ENCODE measurements around the gene ZSWIM4. TPM values are rescaled to one million over a fixed set of nuclear protein-coding genes. Genes with fewer than 3 reads are reported as not detected.
A peak's percentile ranks its signal among the peaks of the same experiment; 100 is the strongest.
"Not testable (repeated sequence)": the region's sequence is repeated elsewhere in the genome, so short reads cannot be mapped to it uniquely, and the experiment has no call there.

The ZSWIM4 gene
- total and polyA plus RNA-seq, 4 experiments from 2014 or later = 0.33 to 6.6 (median 4.0) TPM

DNA sequence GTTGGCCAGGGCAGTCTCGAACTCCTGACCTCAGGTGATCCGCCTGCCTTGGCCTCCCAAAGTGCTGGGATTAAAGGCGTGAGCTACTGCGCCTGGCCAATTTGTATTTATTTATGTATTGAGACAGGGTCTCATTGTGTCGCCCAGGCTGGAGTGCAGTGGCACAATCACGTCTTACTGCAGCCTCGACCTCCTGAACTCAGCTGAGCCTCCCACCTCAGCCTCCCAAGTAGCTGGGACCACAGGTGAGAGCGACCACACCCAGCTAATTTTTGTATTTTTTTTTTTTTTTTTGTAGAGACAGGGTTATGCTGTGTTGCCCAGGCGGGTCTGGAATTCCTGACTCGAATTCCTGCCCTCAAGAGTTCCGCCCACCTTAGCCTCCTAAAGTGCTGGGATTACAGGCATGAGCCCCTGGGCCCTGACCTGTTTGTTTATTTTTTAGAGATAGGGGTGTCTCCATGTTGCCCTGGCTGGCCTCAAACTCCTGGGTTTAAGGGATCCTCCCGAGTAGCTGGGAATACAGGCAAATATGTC, 57.0 kb downstream of the ZSWIM4 start:
- H3K4me3 ChIP-seq (ENCODE audit: low read length in 2 of 2); H3K27ac ChIP-seq (ENCODE audit: low read depth, low read length); H3K27me3 Mint-ChIP-seq; H3K36me3 Mint-ChIP-seq; H3K36me3 ChIP-seq (ENCODE audit: insufficient read depth, low read length); intact Hi-C loops (cut with micrococcal nuclease); H3K9me3 Mint-ChIP-seq; H3K4me3 Mint-ChIP-seq; H3K27me3 ChIP-seq (ENCODE audit: insufficient read depth, low read length); DNase-seq; H3K9me3 ChIP-seq (ENCODE audit: control insufficient read depth in 1 of 2, low read length in 2 of 2): not testable (repeated sequence)
- peaks cover 26% of the 10 kb centered on the region for H3K4me1 ChIP-seq (ENCODE audit: insufficient read depth, low read length)
- POLR2A ChIA-PET (ENCODE audit: partially characterized antibody) = interaction anchor here (1.2 to 7.9 kb wide), 3 partner anchors 10 to 62 kb away, joined by 3 to 204 read pairs (median 5); no protein-coding TSS in a partner anchor
- CTCF ChIA-PET (ENCODE audit: partially characterized antibody) = interaction anchor here (0.7 to 6.2 kb wide), 7 partner anchors 10 to 70 kb away, joined by 3 to 46 read pairs (median 6); no protein-coding TSS in a partner anchor
- H3K27ac Mint-ChIP-seq = peak overlapping the region in 2 of 7 donors; percentile 64 to 100
- peaks cover 12 to 28% (median 19%) of the 10 kb centered on the region in 4 donors for H3K4me1 Mint-ChIP-seq

DNA sequence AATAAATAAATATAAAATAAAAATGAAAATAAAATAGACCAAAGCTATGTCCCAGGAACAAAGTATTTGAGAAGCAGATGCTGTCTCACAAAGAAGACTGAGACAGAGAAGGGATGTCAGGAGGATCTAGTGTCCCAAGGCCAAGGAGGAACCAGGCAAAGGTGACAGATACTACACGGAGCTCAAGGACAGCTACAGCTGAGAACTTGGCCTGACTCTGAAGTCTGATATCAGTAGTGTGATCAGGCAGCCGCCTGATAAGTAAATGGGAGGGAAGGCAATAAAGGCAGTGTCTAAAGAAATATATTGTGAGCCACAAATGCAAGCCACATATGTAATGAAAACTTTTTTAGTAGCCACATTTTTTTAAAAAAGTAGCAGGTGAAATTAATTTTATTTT, 61.3 kb downstream of the ZSWIM4 start:
- POLR2A ChIA-PET (ENCODE audit: partially characterized antibody) = interaction anchor here (0.6 to 1.7 kb wide), 4 partner anchors 10 to 82 kb away, joined by 3 to 10 read pairs (median 4); partner anchors contain the start of gene C19orf53
- CTCF ChIA-PET (ENCODE audit: partially characterized antibody) = interaction anchor here (1.0 to 2.3 kb wide), 2 partner anchors 9 to 72 kb away, joined by 4 to 8 read pairs; no protein-coding TSS in a partner anchor
- no peaks in the 10 kb centered on the region for H3K9me3 ChIP-seq (ENCODE audit: control insufficient read depth in 1 of 2, low read length in 2 of 2)
- H3K4me1 ChIP-seq (ENCODE audit: insufficient read depth, low read length) = peaks cover 6% of the 10 kb centered on the region
- H3K27ac ChIP-seq (ENCODE audit: low read depth, low read length) = no peak overlapping the region
- peaks cover 0 to under 1% of the 10 kb centered on the region in 2 donors for H3K36me3 Mint-ChIP-seq
- no peaks in the 10 kb centered on the region for H3K36me3 ChIP-seq (ENCODE audit: insufficient read depth, low read length)
- DNase-seq = no peak
- no peak overlapping the region for H3K4me3 Mint-ChIP-seq
- intact Hi-C loops (cut with micrococcal nuclease) = no loop called here
- no peak overlapping the region for H3K4me3 ChIP-seq (ENCODE audit: low read length in 2 of 2)
- no peaks in the 10 kb centered on the region for H3K27me3 Mint-ChIP-seq
- H3K27ac Mint-ChIP-seq = peak overlapping the region in 4 of 7 donors; percentile 47 to 75 (median 70)
- H3K27me3 ChIP-seq (ENCODE audit: insufficient read depth, low read length) = no peaks in the 10 kb centered on the region
- H3K4me1 Mint-ChIP-seq = peaks cover 4 to 16% (median 10%) of the 10 kb centered on the region in 4 donors
- no peaks in the 10 kb centered on the region for H3K9me3 Mint-ChIP-seq

DNA sequence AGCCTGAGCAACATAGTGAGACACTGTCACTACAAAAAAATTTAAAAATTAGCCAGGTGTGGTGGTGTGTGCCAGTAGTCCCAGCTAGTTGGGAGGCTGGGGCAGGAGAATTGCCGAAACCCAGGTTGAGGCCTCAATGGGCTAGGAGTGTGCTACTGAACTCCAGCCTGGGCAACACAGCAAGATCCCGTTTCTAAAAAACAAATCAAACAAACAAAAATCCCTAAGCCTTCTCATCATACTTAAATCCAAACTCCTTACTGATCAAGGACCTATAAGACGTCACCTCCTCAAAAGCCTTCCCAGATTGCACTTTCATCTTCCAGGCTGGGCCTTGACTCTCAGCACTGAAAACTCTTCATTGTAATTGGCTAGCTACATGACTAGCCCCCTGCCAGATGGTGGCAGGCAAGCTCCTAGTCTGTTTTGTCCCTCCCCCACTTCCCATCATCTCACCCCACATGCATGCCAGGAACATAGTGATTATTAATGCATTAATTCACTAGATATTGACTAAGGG, 64.2 kb downstream of the ZSWIM4 start:
- H3K27ac Mint-ChIP-seq = peak overlapping the region in 5 of 7 donors; percentile 24 to 83 (median 53)
- peaks cover 0 to 3% (median 0%) of the 10 kb centered on the region in 8 donors for H3K9me3 Mint-ChIP-seq
- Histone ChIP-seq H3K27me3 (ENCODE audit: insufficient read depth, low read length) (peaks cover 8% of the 10 kb centered on the region), H3K36me3 (ENCODE audit: insufficient read depth, low read length) (no peaks in the 10 kb centered on the region), H3K4me1 (ENCODE audit: insufficient read depth, low read length) (peaks cover 23% of the 10 kb centered on the region), H3K4me3 (ENCODE audit: low read length in 2 of 2) (no peak overlapping the region), H3K9me3 (ENCODE audit: control insufficient read depth in 1 of 2, low read length in 2 of 2) (no peaks in the 10 kb centered on the region), H3K27ac (ENCODE audit: low read depth, low read length) (no peak overlapping the region)
- H3K4me3 Mint-ChIP-seq = peak overlapping the region in 2 of 8 donors; percentile 22 to 32
- H3K4me1 Mint-ChIP-seq = peaks cover 14 to 42% (median 28%) of the 10 kb centered on the region in 4 donors
- intact Hi-C loops (cut with micrococcal nuclease) = no loop called here
- peaks cover 6 to 12% of the 10 kb centered on the region in 2 donors for H3K27me3 Mint-ChIP-seq
- ChIA-PET POLR2A (ENCODE audit: partially characterized antibody) (interaction anchor here (0.8 to 10.0 kb wide), 4 partner anchors 11 to 148 kb away, joined by 3 to 153 read pairs (median 106); no protein-coding TSS in a partner anchor), CTCF (ENCODE audit: partially characterized antibody) (interaction anchor here (0.9 to 7.1 kb wide), 4 partner anchors 10 to 73 kb away, joined by 3 to 307 read pairs (median 4); no protein-coding TSS in a partner anchor)
- no peak for DNase-seq
- peaks cover 0 to 8% of the 10 kb centered on the region in 2 donors for H3K36me3 Mint-ChIP-seq

DNA sequence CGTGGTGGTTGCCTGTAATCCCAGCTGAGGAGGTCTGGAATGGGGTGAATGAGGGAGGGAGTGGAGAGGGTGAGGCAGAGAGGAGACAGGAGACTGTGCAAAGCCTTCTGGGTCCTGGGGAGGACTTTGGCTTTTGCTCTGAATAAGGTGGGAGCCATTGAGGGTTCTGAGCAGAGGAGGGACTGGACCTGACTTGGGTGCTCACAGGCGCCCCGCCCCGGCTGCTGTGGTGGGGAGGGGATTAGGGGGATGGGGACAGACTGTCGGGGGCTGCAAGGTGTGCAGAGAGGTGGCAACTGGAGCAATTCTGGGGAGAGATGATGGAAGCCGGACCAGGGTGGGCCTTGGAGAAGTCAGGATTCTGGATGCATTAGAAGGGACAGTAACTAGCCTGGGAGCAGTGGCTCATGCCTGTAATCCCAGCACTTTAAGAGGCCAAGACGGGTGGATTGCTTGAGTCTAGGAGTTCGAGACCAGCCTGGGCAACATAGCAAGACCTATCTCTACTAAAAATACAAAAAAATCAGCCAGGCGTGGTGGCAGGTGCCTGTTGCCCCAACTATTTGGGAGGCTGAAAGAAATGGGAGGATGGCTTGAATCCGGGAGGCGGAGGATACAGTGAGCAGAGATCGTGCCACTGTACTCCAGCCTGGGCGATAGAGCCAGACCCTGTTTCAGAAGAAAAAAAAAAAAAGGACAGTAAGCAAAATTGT, 65.6 kb downstream of the ZSWIM4 start:
- H3K4me3 ChIP-seq (ENCODE audit: low read length in 2 of 2) = no peak overlapping the region
- Mint-ChIP-seq H3K4me3 (peak overlapping the region; percentile 51 to 98 (median 95)), H3K4me1 (peaks cover 18 to 45% (median 32%) of the 10 kb centered on the region in 4 donors), H3K27me3 (peaks cover 9 to 14% of the 10 kb centered on the region in 2 donors), H3K9me3 (peaks cover 0 to 4% (median 0%) of the 10 kb centered on the region in 8 donors), H3K27ac (peak overlapping the region; percentile 98 to 100 (median 100)), H3K36me3 (peaks cover 0 to 9% of the 10 kb centered on the region in 2 donors)
- DNase-seq = no peak
- peaks cover 9% of the 10 kb centered on the region for H3K27me3 ChIP-seq (ENCODE audit: insufficient read depth, low read length)
- H3K27ac ChIP-seq (ENCODE audit: low read depth, low read length) = peak overlapping the region; percentile 96
- H3K9me3 ChIP-seq (ENCODE audit: control insufficient read depth in 1 of 2, low read length in 2 of 2) = no peaks in the 10 kb centered on the region
- H3K4me1 ChIP-seq (ENCODE audit: insufficient read depth, low read length) = peaks cover 28% of the 10 kb centered on the region
- CTCF ChIA-PET (ENCODE audit: partially characterized antibody) = interaction anchor here (0.6 to 7.1 kb wide), 12 partner anchors 9 to 972 kb away, joined by 3 to 307 read pairs (median 15); partner anchors contain the start of genes C19orf53 and ZSWIM4
- intact Hi-C loops (cut with micrococcal nuclease) = no loop called here
- POLR2A ChIA-PET (ENCODE audit: partially characterized antibody) = interaction anchor here (1.5 to 10.0 kb wide), 8 partner anchors 12 to 276 kb away, joined by 3 to 153 read pairs (median 26); partner anchors contain the start of genes C19orf53, MRI1 and ZSWIM4
- H3K36me3 ChIP-seq (ENCODE audit: insufficient read depth, low read length) = no peaks in the 10 kb centered on the region

DNA sequence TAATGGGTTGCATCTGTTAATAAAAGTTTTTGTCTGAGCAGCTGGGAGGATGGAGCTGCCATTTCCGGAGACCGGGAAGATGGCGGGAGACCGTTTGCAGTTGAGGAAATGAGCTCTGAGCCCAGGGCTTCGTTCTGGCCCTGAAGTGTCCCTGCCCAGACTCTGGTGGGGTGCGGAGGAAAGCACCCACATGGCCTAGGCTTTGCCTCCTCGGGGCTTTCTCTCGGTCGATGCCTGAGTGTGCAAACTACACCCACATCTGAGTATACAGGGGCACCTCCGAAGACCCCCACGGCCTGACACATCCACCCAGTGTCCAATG, 66.1 kb downstream of the ZSWIM4 start:
- peak overlapping the region; percentile 98 to 100 (median 100) for H3K27ac Mint-ChIP-seq
- peaks cover 20 to 49% (median 35%) of the 10 kb centered on the region in 4 donors for H3K4me1 Mint-ChIP-seq
- Histone ChIP-seq H3K27ac (ENCODE audit: low read depth, low read length) (peak overlapping the region; percentile 96), H3K4me1 (ENCODE audit: insufficient read depth, low read length) (peaks cover 33% of the 10 kb centered on the region), H3K36me3 (ENCODE audit: insufficient read depth, low read length) (no peaks in the 10 kb centered on the region), H3K27me3 (ENCODE audit: insufficient read depth, low read length) (peaks cover 14% of the 10 kb centered on the region), H3K9me3 (ENCODE audit: control insufficient read depth in 1 of 2, low read length in 2 of 2) (no peaks in the 10 kb centered on the region), H3K4me3 (ENCODE audit: low read length in 2 of 2) (peak overlapping the region in 1 of 2 donors; percentile 68)
- intact Hi-C loops (cut with micrococcal nuclease) = no loop called here
- peak overlapping the region; percentile 91 to 98 (median 95) for H3K4me3 Mint-ChIP-seq
- peaks cover 0 to 4% (median 0%) of the 10 kb centered on the region in 8 donors for H3K9me3 Mint-ChIP-seq
- POLR2A ChIA-PET (ENCODE audit: partially characterized antibody) = interaction anchor here (1.5 to 10.0 kb wide), 8 partner anchors 13 to 276 kb away, joined by 3 to 153 read pairs (median 26); partner anchors contain the start of genes C19orf53, MRI1 and ZSWIM4
- peaks cover 0 to 9% of the 10 kb centered on the region in 2 donors for H3K36me3 Mint-ChIP-seq
- no peak for DNase-seq
- peaks cover 11 to 16% of the 10 kb centered on the region in 2 donors for H3K27me3 Mint-ChIP-seq
- CTCF ChIA-PET (ENCODE audit: partially characterized antibody) = interaction anchor here (0.6 to 7.1 kb wide), 14 partner anchors 9 to 973 kb away, joined by 3 to 307 read pairs (median 12); partner anchors contain the start of genes C19orf53, MRI1 and ZSWIM4

DNA sequence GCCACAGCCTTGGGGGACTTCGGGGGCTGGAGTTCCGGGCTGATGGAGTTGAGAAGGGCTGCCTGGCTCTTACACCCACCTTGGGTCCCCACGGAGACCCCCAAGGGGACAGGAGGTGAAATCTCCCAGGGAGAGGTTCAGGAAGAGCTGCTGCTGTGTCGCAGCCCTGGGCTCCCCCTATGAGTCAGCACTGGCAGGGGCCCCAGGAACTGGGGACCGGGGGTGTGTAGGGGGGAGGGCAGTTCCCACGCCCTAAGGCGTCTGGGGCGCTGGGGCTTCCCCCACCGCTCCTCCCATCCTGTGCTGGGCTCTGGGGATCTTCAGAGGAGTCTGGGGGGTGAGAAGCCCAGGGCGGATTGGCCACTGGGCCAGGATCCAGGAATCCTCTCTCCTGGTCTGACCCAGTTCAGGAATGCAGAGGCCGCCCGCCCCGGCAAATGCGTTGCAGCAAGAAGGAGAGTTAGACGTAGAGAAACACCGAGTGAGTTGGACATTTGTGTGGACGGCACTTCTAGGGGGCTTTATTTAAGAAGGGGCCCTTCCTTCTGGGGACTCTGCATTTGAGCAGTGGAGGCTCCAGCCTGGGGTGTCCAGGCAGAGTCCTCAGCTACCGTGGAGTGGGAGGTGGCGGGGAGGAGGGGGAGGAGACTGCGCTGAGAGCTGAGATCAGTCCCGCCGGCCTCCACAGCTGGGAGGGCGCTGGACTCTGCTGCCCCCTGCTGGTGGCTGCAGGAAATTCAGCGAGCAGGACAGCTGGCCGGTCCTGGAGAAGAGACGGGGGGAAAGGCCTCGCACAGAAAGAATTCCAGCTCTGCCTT, 66.7 kb downstream of the ZSWIM4 start:
- intact Hi-C loops (cut with micrococcal nuclease) = loop anchor here (1.0 kb wide), 3 partner anchors 15 to 77 kb away; no protein-coding TSS in a partner anchor
- Histone ChIP-seq H3K36me3 (ENCODE audit: insufficient read depth, low read length) (no peaks in the 10 kb centered on the region), H3K27me3 (ENCODE audit: insufficient read depth, low read length) (peaks cover 19% of the 10 kb centered on the region), H3K4me1 (ENCODE audit: insufficient read depth, low read length) (peaks cover 35% of the 10 kb centered on the region), H3K9me3 (ENCODE audit: control insufficient read depth in 1 of 2, low read length in 2 of 2) (no peaks in the 10 kb centered on the region), H3K27ac (ENCODE audit: low read depth, low read length) (peak overlapping the region; percentile 96), H3K4me3 (ENCODE audit: low read length in 2 of 2) (peak overlapping the region; percentile 55 to 68)
- Mint-ChIP-seq H3K9me3 (peaks cover 0 to 4% (median 0%) of the 10 kb centered on the region in 8 donors), H3K27me3 (peaks cover 16 to 20% of the 10 kb centered on the region in 2 donors), H3K4me1 (peaks cover 24 to 54% (median 38%) of the 10 kb centered on the region in 4 donors), H3K36me3 (peaks cover 0 to 9% of the 10 kb centered on the region in 2 donors), H3K27ac (peak overlapping the region; percentile 98 to 100 (median 100)), H3K4me3 (peak overlapping the region; percentile 91 to 98 (median 95))
- CTCF ChIA-PET (ENCODE audit: partially characterized antibody) = interaction anchor here (0.6 to 7.1 kb wide), 33 partner anchors 10 to 1007 kb away, joined by 3 to 307 read pairs (median 5); partner anchors contain the start of genes C19orf53, GIPC1, MRI1 and ZSWIM4
- DNase-seq = peak; percentile 81 to 94 (median 84)
- POLR2A ChIA-PET (ENCODE audit: partially characterized antibody) = interaction anchor here (0.6 to 10.0 kb wide), 17 partner anchors 9 to 828 kb away, joined by 3 to 153 read pairs (median 4); partner anchors contain the start of genes C19orf53, MRI1, ZNF333 and ZSWIM4

All from CD4-positive, alpha-beta memory T cell (primary cell).